Measurements from ENCODE around the gene LITAFD. TPM values are rescaled to one million over a fixed set of nuclear protein-coding genes. Genes with fewer than 3 reads are reported as not detected.

The LITAFD gene
- total and polyA plus RNA-seq, 12 donors: not detected

DNA sequence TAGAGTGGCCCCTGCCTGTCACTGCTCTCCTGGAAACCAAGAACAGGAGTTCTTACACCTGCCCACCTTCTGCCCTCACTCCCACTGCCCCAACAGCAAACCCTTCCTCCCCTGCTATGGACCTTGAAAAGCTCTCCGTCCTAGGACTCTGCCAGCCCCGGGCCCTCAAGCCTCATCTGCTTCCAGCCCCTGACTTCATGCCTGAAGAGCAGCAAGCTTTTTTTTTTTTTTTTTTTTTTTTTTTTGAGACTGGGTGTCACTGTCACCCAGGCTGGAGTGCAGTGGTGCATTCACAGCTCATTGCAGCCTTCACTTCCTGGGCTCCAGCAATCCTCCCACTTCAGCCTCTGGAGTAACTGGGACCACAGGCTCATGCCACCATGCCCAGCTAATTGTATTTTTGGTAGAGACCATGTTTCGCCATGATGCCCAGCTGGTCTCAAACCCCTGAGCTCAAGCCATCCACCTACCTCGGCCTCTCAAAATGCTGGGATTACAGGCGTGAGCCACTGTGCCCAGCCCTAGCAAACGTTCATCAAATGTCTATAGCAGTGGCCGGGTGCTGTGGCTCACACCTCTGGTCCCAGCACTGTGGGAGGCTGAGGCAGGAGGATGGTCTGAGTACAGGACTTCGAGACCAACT is 30.3 kb upstream of the LITAFD start:
- DNase-seq: peak in 1 of 7 donors; percentile 22
- intact Hi-C loops (cut with DNase I): no loop called here
- WGBS, 4 donors: 79 to 88% (median 86%) methylated on average over 6 to 8 of the region's 8 CpGs
- H3K9me3 ChIP-seq (replicated peaks in 1 of 3): no peaks in the 10 kb centered on the region
- no peak overlapping the region for H3K4me3 ChIP-seq
- peak overlapping the region in 4 of 5 donors; percentile 2 to 87 (median 48) for H3K27ac ChIP-seq
- H3K36me3 ChIP-seq (replicated peaks in 1 of 2): peaks cover 0 to 64% of the 10 kb centered on the region in 2 donors
- TF ChIP-seq POLR2A (IDR thresholded peaks at IDR 0.05): no peak
- TF ChIP-seq, protein P1, sequence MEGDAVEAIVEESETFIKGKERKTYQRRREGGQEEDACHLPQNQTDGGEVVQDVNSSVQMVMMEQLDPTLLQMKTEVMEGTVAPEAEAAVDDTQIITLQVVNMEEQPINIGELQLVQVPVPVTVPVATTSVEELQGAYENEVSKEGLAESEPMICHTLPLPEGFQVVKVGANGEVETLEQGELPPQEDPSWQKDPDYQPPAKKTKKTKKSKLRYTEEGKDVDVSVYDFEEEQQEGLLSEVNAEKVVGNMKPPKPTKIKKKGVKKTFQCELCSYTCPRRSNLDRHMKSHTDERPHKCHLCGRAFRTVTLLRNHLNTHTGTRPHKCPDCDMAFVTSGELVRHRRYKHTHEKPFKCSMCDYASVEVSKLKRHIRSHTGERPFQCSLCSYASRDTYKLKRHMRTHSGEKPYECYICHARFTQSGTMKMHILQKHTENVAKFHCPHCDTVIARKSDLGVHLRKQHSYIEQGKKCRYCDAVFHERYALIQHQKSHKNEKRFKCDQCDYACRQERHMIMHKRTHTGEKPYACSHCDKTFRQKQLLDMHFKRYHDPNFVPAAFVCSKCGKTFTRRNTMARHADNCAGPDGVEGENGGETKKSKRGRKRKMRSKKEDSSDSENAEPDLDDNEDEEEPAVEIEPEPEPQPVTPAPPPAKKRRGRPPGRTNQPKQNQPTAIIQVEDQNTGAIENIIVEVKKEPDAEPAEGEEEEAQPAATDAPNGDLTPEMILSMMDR (IDR thresholded peaks at IDR 0.05): no peak
- peaks cover 18 to 27% of the 10 kb centered on the region in 2 donors for H3K4me1 ChIP-seq (replicated peaks in 1 of 2)
- no peaks in the 10 kb centered on the region for H3K27me3 ChIP-seq

DNA sequence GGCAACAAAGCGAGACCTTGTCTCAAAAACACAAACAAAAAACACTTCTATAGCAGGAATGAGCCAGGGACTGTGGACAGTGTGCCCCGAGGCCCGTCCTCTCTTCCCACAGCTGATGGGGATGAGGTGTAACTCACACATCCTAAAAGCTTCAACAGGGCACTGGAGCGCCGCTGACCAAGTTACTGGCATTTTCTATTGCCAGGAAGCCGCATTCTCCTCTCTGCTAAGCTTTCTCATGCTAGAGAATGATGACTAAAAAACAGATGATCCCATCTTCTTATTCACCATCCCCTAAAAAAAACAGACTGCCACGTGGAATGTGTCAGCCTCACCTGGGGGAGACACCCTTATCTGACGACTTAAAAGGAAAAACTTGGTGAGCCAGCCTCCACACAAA is 29.6 kb upstream of the LITAFD start:
- Histone ChIP-seq H3K4me1 (replicated peaks in 1 of 2) (peaks cover 18 to 27% of the 10 kb centered on the region in 2 donors), H3K9me3 (replicated peaks in 1 of 3) (no peaks in the 10 kb centered on the region), H3K27ac (peak overlapping the region in 2 of 5 donors; percentile 23 to 87), H3K4me3 (no peak overlapping the region), H3K27me3 (no peaks in the 10 kb centered on the region), H3K36me3 (replicated peaks in 1 of 2) (peaks cover 0 to 66% of the 10 kb centered on the region in 2 donors)
- intact Hi-C loops (cut with DNase I): no loop called here
- no peak for TF ChIP-seq POLR2A (IDR thresholded peaks at IDR 0.05)
- TF ChIP-seq, protein P1 (IDR thresholded peaks at IDR 0.05): no peak
- DNase-seq: peak in 1 of 7 donors; percentile 16
- WGBS, 4 donors: 77 to 82% (median 77%) methylated on average over 8 of the region's 8 CpGs

DNA sequence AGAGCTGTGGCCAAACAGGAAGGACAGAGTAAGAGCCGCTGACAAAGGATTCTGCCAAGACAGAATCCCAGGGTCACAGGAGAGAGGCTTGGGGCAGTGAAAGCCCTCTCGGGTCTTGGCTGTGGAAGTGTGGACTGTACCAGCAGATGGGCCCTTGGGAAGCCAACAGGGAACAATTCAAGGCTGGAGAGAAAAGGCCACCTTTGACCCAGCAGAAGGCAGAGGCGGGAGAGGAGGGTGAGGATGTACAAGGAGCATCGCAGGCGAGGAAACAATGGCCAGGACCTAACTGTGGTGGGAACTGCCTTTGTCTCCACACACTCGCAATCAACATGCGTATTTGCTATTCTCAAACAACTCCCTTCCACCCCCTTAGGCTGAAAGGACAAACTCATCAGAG is 29.0 kb upstream of the LITAFD start:
- no peak for TF ChIP-seq POLR2A (IDR thresholded peaks at IDR 0.05)
- TF ChIP-seq, protein P1 (IDR thresholded peaks at IDR 0.05): no peak
- peak in 3 of 7 donors; percentile 53 to 58 (median 54) for DNase-seq
- intact Hi-C loops (cut with DNase I): no loop called here
- Histone ChIP-seq H3K36me3 (replicated peaks in 1 of 2) (peaks cover 0 to 64% of the 10 kb centered on the region in 2 donors), H3K27ac (peak overlapping the region in 2 of 5 donors; percentile 23 to 87), H3K4me3 (no peak overlapping the region), H3K27me3 (no peaks in the 10 kb centered on the region), H3K4me1 (replicated peaks in 1 of 2) (peaks cover 18 to 27% of the 10 kb centered on the region in 2 donors), H3K9me3 (replicated peaks in 1 of 3) (no peaks in the 10 kb centered on the region)
- WGBS, 4 donors: 55 to 72% (median 65%) methylated on average over 7 of the region's 7 CpGs

DNA sequence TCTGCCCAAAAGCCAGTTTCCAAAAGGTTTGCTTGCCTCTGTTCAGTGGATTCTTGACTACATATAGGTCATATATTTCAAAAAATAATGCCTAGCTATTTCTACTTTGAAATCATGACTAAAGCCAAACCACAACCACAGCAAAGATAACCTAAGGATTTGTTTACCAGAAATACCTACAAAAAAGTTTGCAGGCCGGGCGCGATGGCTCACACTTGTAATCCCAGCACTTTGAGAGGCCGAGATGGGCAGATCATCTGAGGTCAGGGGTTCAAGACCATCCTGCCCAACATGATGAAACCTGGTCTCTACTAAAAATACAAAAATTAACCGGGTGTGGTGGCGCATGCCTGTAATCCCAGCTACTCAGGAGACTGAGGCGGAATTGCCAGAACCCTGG is 28.5 kb upstream of the LITAFD start:
- Histone ChIP-seq H3K9me3 (replicated peaks in 1 of 3) (no peaks in the 10 kb centered on the region), H3K27me3 (no peaks in the 10 kb centered on the region), H3K4me1 (replicated peaks in 1 of 2) (peaks cover 18 to 27% of the 10 kb centered on the region in 2 donors), H3K27ac (peak overlapping the region in 2 of 5 donors; percentile 23 to 87), H3K36me3 (replicated peaks in 1 of 2) (peaks cover 0 to 66% of the 10 kb centered on the region in 2 donors), H3K4me3 (no peak overlapping the region)
- TF ChIP-seq, protein P1 (IDR thresholded peaks at IDR 0.05): no peak
- intact Hi-C loops (cut with DNase I): no loop called here
- peak in 1 of 7 donors; percentile 15 for DNase-seq
- 90 to 94% (median 92%) methylated on average over 7 of the region's 7 CpGs for WGBS, 4 donors

Measured in adrenal gland (tissue), 12 donors.